Measurements from ENCODE around the gene KCNH2.

The KCNH2 gene

DNA sequence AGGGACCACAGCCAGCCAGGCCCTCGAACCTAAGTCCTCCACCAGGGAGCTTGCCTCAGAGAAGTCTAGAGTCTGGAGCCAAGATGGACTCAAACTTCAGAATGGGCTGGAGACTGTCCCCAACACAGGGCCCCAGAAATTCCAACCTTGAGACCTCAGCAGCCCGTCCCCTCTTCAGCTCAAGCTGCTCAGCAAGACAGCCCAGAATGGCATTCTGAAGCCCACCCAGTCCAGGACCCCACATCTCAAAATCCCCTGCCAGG, 15.9 kb downstream of the KCNH2 start:
- POLR2A ChIA-PET (ENCODE audit: low non-redundant PET): no interaction called here
- H3K27ac ChIP-seq: no peak overlapping the region
- CTCF ChIA-PET: interaction anchor here (0.9 kb wide), 1 partner anchor 64 kb away, joined by 3 read pairs; no protein-coding TSS in a partner anchor
- DNase-seq (ENCODE audit: low spot score): no peak
- TF ChIP-seq, protein P1, sequence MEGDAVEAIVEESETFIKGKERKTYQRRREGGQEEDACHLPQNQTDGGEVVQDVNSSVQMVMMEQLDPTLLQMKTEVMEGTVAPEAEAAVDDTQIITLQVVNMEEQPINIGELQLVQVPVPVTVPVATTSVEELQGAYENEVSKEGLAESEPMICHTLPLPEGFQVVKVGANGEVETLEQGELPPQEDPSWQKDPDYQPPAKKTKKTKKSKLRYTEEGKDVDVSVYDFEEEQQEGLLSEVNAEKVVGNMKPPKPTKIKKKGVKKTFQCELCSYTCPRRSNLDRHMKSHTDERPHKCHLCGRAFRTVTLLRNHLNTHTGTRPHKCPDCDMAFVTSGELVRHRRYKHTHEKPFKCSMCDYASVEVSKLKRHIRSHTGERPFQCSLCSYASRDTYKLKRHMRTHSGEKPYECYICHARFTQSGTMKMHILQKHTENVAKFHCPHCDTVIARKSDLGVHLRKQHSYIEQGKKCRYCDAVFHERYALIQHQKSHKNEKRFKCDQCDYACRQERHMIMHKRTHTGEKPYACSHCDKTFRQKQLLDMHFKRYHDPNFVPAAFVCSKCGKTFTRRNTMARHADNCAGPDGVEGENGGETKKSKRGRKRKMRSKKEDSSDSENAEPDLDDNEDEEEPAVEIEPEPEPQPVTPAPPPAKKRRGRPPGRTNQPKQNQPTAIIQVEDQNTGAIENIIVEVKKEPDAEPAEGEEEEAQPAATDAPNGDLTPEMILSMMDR (conservative IDR thresholded peaks at IDR 0.05; ENCODE audit: low read depth): no peak

GRCh38 chr7:150961510-150962289, 16.4 kb downstream of the KCNH2 start:
- POLR2A ChIA-PET (ENCODE audit: low non-redundant PET): no interaction called here
- TF ChIP-seq, protein P1 (conservative IDR thresholded peaks at IDR 0.05; ENCODE audit: low read depth): no peak
- no peak for DNase-seq (ENCODE audit: low spot score)
- H3K27ac ChIP-seq: no peak overlapping the region
- CTCF ChIA-PET: interaction anchor here (0.9 kb wide), 1 partner anchor 63 kb away, joined by 3 read pairs; no protein-coding TSS in a partner anchor

DNA sequence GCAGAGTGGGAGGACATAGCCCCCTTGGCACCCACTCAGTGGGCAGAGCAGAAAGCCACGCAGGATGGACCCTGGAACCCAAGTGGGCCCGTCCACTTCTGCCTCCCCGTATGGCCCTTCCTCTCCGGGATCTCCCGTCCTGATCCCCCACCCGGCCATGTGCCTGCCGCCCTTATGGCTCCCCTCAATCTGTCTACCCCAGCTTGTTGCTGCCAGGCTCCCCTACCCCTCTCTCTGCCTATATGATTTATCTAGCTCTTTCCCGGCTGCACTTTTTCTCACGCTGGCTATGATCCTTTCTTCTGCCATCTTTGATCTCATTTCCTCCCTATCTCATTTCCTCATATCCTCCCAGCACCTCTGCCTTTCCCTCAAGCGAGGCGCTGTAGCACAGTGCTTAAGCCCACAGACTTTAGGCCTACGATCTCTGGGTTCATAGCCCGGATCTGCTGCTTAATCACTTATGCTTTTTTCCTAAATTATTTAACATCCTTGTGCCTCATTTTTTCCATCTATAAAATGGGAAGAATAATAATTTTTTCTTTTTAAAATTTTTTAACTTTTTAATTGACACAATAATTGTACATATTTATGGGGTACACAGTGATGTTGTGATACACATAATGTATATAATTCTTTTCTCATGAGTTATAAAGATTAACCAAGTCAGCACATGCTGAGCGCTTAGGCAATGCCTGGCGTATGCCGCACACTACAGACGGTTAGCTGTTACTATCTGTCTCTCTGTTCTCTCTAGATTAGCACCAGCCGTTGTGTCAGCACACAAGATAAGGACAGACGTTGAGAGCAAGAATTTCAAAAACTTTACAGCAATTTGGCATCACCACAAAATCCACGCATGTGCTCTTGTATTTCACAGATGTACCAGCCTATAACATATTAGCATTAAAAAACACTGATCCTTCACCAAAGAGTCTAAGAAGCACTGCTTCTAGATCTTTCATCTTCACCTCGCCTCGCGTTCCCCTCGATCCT, 18.1 kb downstream of the KCNH2 start:
- POLR2A ChIA-PET (ENCODE audit: low non-redundant PET): interaction anchor here (0.6 kb wide), 1 partner anchor 222 kb away, joined by 7 read pairs; no protein-coding TSS in a partner anchor

DNA sequence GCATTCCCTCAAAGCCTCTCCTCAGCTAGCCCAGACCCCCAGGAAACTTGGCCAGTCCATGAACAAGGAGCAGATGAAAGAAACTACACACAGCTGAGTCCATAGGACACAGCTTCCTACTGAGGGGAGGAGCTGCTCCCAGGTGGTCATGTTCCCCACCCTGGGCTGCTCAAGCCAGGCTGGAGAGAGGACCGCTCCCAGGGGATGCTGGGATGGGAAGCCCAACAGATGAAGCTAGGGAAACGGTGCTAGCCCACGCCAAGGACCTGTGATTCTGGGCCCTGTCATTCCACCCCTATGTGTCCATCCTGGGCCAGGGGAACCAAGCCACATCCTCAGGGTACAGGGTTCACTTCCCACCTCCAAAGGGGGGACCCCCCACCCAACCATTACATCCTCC, 19.0 kb downstream of the KCNH2 start:
- ChIA-PET POLR2A (ENCODE audit: low non-redundant PET) (no interaction called here), CTCF (interaction anchor here (1.0 kb wide), 1 partner anchor 61 kb away, joined by 4 read pairs; no protein-coding TSS in a partner anchor)
- TF ChIP-seq, protein P1 (conservative IDR thresholded peaks at IDR 0.05; ENCODE audit: low read depth): no peak
- no peak overlapping the region for H3K27ac ChIP-seq
- no peak for DNase-seq (ENCODE audit: low spot score)

More for the DNA sequence above, 18.1 kb downstream of the KCNH2 start:
- no peak for DNase-seq (ENCODE audit: low spot score)
- no peak overlapping the region for H3K27ac ChIP-seq
- TF ChIP-seq, protein P1 (conservative IDR thresholded peaks at IDR 0.05; ENCODE audit: low read depth): no peak
- CTCF ChIA-PET: interaction anchor here (0.6 to 1.0 kb wide), 2 partner anchors 54 to 62 kb away, joined by 4 read pairs; no protein-coding TSS in a partner anchor

DNA sequence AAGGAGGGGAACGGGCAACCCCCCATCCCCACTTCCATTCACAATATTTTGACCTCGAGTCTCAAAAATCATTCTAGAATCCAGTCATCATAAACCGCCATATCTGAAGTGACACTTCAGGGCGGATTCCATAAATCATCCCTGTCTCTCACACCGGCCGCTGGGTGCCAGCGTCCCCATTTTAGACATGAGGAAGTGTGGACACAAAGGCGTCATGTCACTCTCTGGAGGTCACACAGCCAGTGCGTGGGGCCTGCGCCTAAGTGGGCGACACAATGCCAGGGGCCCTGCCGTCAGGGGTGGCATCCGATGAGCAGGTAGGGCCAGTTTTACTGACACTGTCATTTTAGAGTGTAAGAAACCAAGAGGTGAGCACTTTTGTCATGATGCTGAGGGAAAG, 19.5 kb downstream of the KCNH2 start:
- CTCF ChIA-PET: no interaction called here
- POLR2A ChIA-PET (ENCODE audit: low non-redundant PET): no interaction called here
- TF ChIP-seq, protein P1 (conservative IDR thresholded peaks at IDR 0.05; ENCODE audit: low read depth): no peak
- no peak overlapping the region for H3K27ac ChIP-seq
- DNase-seq (ENCODE audit: low spot score): no peak

- CTCF ChIA-PET: no interaction called here
- TF ChIP-seq, protein P1 (conservative IDR thresholded peaks at IDR 0.05; ENCODE audit: low read depth): no peak
- POLR2A ChIA-PET (ENCODE audit: low non-redundant PET): no interaction called here
- H3K27ac ChIP-seq: no peak overlapping the region
- no peak for DNase-seq (ENCODE audit: low spot score)
Measured at GRCh38 chr7:150958062-150958552, 20.0 kb downstream of the KCNH2 start.
